NOMO-1 treated with DMSO at 0.1 percent for 48 hours (cell line): ENCODE results near the gene OR4P4.

Experiments
- DNase-seq: peaks from one replicate; lab custom pipeline; 2025; ENCODE audit not compliant: unreplicated experiment; lab: John Stamatoyannopoulos, UW

OR4P4 gene

DNA sequence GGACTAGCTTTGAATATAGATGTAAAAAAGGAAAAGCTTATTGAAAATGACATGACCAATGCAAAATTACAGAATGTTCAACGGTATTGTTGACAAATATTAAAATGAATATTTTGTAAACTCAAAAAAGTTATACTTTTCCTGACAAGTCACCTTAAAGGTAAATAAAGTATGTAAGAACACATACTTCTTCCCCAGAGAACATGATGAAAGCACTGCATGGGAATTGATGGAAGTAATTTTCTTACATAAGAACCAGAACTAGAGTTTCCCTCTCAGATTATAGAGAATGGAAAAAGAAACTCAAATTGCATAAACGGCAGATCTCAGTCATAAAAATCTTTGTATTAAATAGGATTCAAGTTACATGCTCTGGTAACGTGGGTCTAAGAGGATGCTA lies at the start of gene OR4P4:
OR4P4 (plus strand) TSS at position 301 of the 400 bp plus-strand sequence.
- DNase-seq: no peak

DNA sequence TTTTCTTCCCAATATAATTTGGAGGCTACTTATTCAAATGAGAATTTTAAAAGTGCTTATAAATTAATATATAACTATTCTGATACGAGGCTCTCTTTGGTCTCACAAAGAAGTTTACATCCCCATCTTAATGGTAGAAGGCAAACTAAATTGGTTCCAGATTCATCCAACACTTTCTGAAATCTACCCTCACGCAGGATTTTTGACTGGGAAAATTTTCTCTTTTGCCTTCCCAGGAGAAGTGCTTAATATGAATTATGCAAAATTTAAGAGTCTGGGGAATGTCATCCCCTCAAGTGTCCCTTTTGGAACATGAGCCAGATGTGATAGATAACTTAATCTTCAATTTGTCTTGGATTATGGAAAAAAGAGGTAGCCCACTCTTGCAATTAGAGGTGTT lies 27.4 kb upstream of the OR4P4 start, which contains the start of gene OR4C11:
OR4C11 (minus strand) TSS at position 101 of the 400 bp plus-strand sequence. CDS start 3,272 bp downstream, outside the sequence.
- no peak for DNase-seq

DNA sequence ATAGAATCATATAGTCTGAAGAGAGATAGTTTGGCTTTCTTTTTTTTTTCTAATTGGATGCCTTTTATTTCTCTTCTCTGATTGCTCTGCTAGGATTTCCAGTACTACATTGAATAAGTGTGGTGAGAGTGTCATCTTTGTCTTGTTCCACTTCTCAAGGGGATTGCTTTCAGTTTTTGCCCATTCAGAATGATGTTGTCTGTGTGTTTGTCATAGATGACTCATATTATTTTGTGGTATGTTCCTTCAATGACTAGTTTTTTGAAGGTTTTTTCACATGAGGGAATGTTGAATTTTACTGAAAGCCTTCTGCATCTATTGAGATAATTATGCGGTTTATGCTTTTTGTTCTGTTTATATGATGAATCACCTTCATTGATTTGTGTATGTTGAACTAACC lies 10.4 kb upstream of the OR4P4 start:
- DNase-seq: no peak

DNA sequence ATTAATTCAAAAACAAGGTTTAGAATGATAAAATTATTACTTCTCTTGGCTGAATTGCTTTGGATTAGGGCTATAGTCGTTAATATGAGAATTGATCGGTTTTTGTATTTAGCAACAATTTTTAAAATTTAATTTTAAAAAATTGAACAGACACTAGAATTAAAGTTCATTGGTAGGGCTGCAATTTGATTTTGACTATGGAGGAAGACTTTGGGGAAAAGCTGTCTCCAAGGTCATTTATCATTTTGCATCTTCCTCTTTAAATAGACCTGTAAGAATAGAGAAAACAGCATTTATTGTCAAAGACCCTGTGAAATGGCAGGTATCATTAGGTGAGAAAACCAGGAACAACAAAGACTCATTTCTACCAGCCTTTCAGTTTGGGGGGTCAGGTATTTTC lies 13.1 kb downstream of the OR4P4 start, which contains the start of gene OR4S2:
OR4S2 (plus strand) TSS at position 301 of the 400 bp plus-strand sequence. CDS start 2,577 bp downstream, outside the sequence.
- DNase-seq: no peak

DNA sequence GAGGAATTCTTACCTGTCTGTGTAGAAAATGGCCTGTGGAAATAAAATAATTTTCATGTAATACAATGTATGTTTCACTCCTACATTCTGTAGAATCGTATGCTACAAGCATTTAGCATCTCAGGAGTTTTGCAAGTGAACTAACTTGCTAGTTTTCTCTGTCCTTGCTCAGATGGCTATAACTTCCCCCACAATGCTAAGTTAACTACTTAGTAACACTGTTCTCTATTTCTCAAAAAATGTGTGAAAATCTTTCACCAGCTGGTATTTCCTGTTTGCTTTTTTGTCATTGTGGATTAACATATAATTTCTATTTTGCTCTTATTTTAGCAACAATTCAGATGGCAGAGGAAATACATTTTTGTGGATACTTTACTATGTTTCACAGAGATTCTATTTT lies 17.6 kb downstream of the OR4P4 start:
- DNase-seq: no peak

DNA sequence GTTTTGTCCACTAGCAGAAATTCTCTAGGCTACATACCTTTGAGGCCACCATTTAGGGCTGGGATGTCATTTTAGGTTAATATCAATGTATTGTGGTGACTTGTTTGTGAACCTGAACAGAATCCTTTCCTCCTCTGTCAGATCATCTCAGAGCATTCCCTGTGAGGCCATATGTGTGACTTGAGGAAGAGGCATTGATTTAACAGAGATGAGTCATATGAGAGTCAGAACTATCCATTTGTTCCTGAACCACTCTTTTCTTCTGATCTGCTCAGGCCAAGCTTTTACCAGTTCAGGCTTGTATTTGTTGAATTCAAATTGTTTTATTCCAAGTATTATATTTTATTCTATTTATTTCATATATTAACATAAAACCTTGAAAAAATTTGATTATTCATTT lies 20.2 kb downstream of the OR4P4 start:
- DNase-seq: no peak

DNA sequence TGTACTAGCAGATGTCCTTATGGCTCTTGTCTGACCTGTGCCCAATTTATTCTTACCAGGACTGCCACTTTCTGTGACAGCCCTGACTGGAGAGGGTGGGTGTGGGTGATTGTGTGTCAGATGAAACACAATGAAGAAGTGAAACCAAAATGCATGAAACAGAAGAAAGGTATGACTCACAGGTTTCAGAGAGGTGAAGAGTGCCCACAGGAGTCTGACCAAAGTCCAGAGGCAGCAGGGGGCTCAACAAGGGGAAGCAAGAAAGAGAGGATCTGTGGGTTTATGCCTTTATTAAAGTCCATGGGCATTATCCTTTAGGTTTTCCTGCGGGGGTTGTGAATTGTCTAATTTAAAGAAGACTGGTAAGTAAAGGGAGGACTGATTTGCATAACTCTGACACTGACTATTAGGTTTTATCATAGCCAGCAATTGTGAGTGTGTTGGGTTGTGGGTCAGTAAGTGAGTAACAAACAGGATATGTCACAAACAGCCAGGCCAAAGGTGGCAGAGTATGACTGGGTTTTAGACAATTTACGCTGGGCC lies 23.2 kb downstream of the OR4P4 start:
- DNase-seq: peak; percentile 96

DNA sequence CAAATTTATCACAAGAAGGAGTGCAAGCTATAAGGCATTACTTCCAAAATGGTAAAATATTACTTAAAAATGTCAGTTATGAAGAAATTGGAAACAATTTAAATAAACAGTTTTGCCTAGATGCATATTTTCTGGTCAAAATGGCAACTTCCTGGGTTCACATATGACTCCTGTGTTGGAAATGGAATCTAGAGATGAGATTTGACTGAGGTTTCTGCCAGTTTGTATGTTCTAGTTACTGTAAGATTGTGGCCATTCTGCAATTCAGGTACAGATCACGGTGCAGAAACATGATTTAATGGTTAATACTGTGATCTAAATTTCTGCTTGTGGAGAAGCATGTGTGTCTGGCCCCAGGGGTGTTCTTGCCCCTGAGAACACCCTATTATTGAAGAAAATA lies 23.7 kb downstream of the OR4P4 start:
- no peak for DNase-seq

DNA sequence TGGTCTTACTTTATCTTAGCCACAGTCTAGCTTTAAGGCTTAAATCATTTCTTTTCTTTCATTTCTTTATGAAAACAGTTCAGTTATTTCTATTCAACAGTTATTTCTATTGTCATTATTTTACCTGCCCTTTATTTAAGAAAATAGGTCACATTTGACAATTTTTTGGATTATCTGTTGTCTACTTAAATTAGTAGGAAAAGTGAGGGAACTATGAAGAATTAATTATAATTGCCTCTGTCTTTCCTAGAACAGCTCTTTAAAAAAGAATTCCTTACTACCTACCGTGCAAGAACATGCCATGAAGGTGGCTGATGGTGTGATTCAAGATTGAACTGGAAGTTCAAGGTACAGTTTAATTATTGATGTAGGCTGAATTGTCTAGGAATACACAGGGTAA lies 27.0 kb downstream of the OR4P4 start, which contains the start of gene OR4C6:
OR4C6 (plus strand) TSS at position 301 of the 400 bp plus-strand sequence. CDS start 2,966 bp downstream, outside the sequence.
- no peak for DNase-seq

DNA sequence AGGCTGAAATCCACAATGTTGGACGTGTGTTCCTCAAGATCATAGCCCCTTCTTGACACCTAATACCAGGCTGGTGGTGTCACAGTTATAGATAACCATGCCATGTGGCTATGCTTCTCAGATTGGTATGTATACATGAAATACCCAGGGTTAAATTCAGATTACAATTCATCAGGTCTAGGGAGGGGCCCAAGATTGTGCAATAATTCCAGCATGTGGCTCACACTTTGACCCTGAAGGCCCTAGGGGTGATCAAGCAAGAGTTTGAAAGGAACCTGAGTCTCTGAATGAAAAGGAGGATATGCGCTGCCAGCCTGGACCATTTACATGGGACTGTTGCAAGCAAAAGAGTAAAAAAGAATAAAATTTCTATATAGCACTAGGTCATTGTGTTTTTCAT lies 34.5 kb downstream of the OR4P4 start:
- no peak for DNase-seq

DNA sequence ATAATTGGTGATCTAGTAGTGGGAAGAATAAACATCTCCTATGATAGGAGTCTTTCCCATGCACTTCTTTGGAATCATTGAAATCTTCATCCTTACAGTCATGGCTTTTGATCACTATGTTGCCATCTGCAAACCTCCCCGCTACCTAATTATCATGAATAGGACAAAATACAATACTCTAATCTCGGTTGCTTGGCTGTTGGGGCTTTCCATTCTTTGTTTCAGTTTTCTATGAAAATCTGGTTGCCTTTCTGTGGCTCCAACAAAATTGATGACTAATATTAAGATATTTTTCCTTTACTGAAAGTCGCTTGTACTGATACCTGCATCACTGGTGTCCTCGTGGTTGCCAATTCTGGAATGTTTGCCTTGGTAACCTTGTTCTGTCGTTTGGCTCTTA lies 38.9 kb downstream of the OR4P4 start:
- DNase-seq: no peak
